ENCODE results near the gene RALA.
A peak's percentile ranks its signal among the peaks of the same experiment; 100 is the strongest.

RALA gene

DNA sequence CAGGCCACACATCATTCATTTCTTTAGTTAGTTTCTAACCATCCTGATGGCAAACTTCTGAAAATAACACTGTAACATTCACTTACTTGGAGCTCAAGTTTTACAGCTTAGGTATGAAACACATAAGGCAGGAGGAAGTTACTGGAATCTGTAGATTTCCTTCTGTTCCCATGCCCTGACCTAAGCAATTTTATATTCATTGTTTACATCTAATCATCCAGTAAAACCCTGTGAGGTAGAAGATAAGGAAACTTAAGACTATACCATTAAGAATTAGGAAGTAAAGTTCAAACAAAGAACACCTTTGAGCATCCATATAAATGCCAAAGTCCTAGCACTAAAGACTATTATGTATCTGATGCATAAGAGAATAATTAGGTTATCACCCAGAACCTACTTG, 19.5 kb downstream of the RALA start:
- DNase-seq = no peak
- peaks cover 13% of the 10 kb centered on the region for H3K9me3 Mint-ChIP-seq
- peaks cover 60% of the 10 kb centered on the region for H3K36me3 Mint-ChIP-seq (ENCODE audit: low read depth)
- no peaks in the 10 kb centered on the region for H3K27me3 Mint-ChIP-seq (ENCODE audit: low read depth, poor library complexity)
- TF ChIP-seq, protein P1, sequence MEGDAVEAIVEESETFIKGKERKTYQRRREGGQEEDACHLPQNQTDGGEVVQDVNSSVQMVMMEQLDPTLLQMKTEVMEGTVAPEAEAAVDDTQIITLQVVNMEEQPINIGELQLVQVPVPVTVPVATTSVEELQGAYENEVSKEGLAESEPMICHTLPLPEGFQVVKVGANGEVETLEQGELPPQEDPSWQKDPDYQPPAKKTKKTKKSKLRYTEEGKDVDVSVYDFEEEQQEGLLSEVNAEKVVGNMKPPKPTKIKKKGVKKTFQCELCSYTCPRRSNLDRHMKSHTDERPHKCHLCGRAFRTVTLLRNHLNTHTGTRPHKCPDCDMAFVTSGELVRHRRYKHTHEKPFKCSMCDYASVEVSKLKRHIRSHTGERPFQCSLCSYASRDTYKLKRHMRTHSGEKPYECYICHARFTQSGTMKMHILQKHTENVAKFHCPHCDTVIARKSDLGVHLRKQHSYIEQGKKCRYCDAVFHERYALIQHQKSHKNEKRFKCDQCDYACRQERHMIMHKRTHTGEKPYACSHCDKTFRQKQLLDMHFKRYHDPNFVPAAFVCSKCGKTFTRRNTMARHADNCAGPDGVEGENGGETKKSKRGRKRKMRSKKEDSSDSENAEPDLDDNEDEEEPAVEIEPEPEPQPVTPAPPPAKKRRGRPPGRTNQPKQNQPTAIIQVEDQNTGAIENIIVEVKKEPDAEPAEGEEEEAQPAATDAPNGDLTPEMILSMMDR (IDR thresholded peaks at IDR 0.05) = no peak
- H3K27ac Mint-ChIP-seq = peak overlapping the region; percentile 70
- no peak overlapping the region for H3K4me3 Mint-ChIP-seq
- H3K4me1 Mint-ChIP-seq = peaks cover 16% of the 10 kb centered on the region

DNA sequence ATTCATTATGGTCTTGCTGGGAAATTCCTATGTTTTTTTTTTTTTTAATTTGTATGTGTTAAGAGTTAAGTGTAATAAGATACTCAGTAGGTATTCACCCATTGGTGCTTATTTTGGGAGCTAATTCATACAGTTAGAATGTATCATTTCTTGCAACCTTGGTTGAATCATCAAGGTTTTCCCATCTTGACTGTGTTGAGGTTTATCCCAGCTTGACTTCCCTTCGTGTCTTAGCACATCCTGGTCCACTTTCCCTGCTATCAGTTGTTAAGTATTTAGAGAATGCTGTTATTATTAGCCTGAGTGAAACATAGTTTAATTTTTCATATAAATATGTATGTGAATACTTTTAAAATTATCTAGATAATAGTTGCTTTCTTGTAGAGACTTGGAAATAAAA, 20.8 kb downstream of the RALA start:
- no peak overlapping the region for H3K27ac Mint-ChIP-seq
- H3K36me3 Mint-ChIP-seq (ENCODE audit: low read depth) = peaks cover 60% of the 10 kb centered on the region
- H3K9me3 Mint-ChIP-seq = peaks cover 7% of the 10 kb centered on the region
- peaks cover 25% of the 10 kb centered on the region for H3K4me1 Mint-ChIP-seq
- no peak overlapping the region for H3K4me3 Mint-ChIP-seq
- TF ChIP-seq, protein P1 (IDR thresholded peaks at IDR 0.05) = no peak
- DNase-seq = no peak
- H3K27me3 Mint-ChIP-seq (ENCODE audit: low read depth, poor library complexity) = no peaks in the 10 kb centered on the region

DNA sequence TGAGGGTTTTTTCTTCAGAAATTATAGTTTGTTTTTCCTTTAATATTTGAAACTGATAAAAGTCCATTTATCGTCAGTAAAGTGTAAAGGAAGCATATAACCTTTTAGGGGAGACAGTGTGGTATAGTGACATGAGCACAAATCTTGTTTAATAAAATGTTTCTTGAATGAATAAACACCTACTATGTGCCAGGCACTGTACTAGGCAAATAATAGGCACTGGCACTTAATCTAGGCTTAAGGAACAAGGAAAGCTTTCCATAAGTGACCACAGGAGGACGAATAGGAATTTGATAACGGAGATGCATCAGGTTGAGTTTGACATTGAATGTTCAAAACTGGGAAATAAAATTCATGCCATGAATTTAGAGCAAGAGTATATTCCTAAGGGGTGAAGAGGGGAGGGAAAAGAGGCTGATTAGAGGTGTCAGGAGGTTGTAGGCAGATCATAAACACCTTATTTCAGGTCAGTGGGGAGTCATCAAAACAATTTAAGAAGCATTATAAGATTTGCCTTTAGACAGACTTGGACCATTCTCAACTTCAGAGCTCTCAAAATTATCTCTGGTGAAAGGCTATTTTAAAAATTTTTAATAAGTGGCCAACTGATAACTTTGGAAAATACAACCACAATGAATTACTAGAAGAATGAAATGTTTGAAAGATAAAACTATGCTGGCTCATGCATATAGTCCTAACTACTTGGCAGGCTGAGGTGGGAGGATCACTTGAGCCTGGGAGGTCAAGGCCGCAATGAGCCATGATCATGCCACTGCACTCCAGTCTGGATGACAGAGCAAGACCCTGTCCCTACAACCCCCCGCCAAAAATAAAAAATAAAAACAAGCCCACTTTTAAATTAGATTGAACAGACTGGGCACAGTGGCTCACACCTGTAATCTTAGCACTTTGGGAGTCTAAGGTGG, 22.4 kb downstream of the RALA start:
- H3K36me3 Mint-ChIP-seq (ENCODE audit: low read depth) = peaks cover 52% of the 10 kb centered on the region
- no peak for DNase-seq
- no peak overlapping the region for H3K27ac Mint-ChIP-seq
- H3K4me1 Mint-ChIP-seq = peaks cover 38% of the 10 kb centered on the region
- H3K27me3 Mint-ChIP-seq (ENCODE audit: low read depth, poor library complexity) = no peaks in the 10 kb centered on the region
- peaks cover 7% of the 10 kb centered on the region for H3K9me3 Mint-ChIP-seq
- TF ChIP-seq, protein P1 (IDR thresholded peaks at IDR 0.05) = no peak
- H3K4me3 Mint-ChIP-seq = no peak overlapping the region

DNA sequence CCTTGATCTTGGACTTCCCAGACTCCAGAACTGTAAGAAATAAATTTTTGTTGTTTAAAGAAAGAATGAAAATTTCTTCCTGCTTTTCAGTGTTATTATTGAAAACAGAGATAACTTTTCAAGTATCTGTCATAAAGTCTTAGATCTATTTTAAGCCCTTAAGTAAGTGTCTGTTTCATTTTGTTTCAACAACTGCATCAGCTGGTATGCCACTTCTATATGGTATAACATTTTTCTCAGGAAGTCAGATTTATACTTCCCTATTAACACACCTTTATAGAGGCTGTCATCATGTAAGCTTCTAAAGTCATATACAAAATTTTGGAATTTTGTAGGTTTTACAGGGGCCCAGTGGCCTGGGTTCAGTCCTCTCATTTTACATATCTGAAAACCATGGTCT, 24.4 kb downstream of the RALA start:
- Mint-ChIP-seq H3K4me1 (peaks cover 24% of the 10 kb centered on the region), H3K4me3 (no peak overlapping the region), H3K27ac (no peak overlapping the region), H3K36me3 (ENCODE audit: low read depth) (peaks cover 51% of the 10 kb centered on the region), H3K27me3 (ENCODE audit: low read depth, poor library complexity) (no peaks in the 10 kb centered on the region), H3K9me3 (peaks cover 7% of the 10 kb centered on the region)
- TF ChIP-seq, protein P1 (IDR thresholded peaks at IDR 0.05) = no peak
- no peak for DNase-seq

DNA sequence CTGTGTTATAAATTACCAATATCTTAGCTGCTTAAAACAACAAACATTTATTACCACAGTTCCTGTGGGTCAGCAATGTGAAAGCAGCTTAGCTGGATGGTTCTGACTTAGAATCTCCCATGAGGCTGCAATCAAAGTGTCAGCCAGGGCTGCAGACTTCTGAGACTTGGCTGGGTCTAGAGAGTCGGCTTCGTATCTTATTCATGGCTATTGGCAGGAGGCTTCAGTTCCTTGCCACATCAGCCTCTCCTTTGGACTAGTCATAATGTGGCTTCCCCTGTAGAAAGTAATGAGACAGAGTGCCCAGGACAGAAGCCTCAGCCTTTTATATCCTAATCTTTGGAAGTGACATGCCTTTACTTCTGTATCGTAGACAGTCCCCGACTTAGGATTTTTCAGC, 27.3 kb downstream of the RALA start:
- Mint-ChIP-seq H3K4me1 (peaks cover 24% of the 10 kb centered on the region), H3K9me3 (peaks cover 26% of the 10 kb centered on the region), H3K36me3 (ENCODE audit: low read depth) (peaks cover 56% of the 10 kb centered on the region), H3K4me3 (no peak overlapping the region), H3K27me3 (ENCODE audit: low read depth, poor library complexity) (no peaks in the 10 kb centered on the region), H3K27ac (peak overlapping the region; percentile 96)
- no peak for DNase-seq
- TF ChIP-seq, protein P1 (IDR thresholded peaks at IDR 0.05) = no peak

DNA sequence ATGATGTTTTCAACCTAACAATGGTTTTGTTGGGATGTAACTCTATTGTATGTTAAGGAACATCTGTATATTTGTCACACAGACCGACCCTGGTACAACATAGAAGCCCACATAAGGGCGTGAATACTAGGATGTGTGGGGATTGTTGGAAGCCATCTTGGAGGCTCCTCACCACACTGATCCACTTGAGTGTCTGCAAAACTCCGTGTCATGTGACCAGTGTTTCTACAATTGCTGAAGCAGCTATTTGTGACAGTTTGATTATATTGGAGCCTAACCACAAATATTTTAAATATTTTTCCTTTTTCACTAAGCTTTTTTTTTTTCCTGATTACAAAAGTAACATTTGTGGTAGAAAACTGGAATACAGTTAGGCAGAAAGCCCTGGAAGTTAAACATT, 27.9 kb downstream of the RALA start:
- Mint-ChIP-seq H3K4me3 (no peak overlapping the region), H3K27ac (no peak overlapping the region), H3K27me3 (ENCODE audit: low read depth, poor library complexity) (no peaks in the 10 kb centered on the region), H3K36me3 (ENCODE audit: low read depth) (peaks cover 59% of the 10 kb centered on the region), H3K4me1 (peaks cover 24% of the 10 kb centered on the region), H3K9me3 (peaks cover 27% of the 10 kb centered on the region)
- TF ChIP-seq, protein P1 (IDR thresholded peaks at IDR 0.05) = no peak
- DNase-seq = no peak
